ENCODE results near the gene LLGL2. TPM values are rescaled to one million over a fixed set of nuclear protein-coding genes. Genes with fewer than 3 reads are reported as not detected.
A peak's percentile ranks its signal among the peaks of the same experiment; 100 is the strongest.

Gene LLGL2
- total RNA-seq, 1 donor from 2014 or later, result 90.6 TPM

DNA sequence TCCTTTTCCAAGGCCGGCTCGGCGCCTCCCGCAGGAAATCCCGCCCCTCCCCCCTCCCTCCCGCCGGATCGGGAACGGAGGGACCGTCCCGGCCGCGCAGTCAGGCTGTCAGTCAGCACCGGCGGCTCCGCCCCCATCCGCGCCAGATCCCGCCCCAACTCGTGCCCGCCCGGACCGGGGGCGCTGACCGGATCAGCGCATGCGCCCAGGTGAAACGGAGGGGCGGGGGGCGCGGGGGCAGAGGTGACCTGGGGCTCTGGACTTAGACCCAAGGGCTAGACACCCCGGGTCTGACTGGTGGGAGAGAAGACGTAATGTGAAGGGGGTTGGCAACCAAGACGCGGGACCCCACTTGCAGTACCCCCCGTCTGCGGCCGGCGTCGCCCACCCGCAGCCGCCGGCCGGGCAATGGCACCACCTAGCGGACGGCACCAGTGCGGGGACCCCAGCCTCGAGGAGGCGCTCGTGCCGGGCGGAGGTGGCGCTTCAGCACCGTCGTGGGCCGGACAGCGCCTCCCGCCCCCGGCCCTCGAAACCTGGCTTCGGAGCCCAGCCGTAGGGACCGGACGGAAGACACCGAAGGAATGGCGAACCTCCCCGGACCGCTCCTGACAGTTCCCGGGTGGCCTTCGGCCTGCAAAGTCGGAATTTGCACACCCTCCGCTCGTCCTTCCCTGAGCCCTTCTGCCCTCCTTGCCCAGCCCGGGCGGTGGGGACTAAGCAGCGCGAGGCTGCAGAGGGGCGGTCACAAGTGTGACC lies 9.8 kb upstream of the LLGL2 start, which contains the start of gene CASKIN2:
CASKIN2 (minus strand) TSS at position 42 of the 759 bp plus-strand sequence. CDS start 1,733 bp downstream, outside the sequence.
- Mint-ChIP-seq H3K4me1 (ENCODE audit: unreplicated experiment) (peaks cover 23% of the 10 kb centered on the region), H3K9me3 (no peaks in the 10 kb centered on the region), H3K4me3 (peak within 1 kb of the TSS; percentile 86), H3K27ac (peak within 1 kb of the TSS; percentile 70), H3K36me3 (peaks cover 4% of the 10 kb centered on the region), H3K27me3 (no peaks in the 10 kb centered on the region)
- peak; percentile 99 for TF ChIP-seq CTCF (conservative IDR thresholded peaks at IDR 0.05)
- DNase-seq (ENCODE audit: extremely low spot score, unreplicated experiment), result peak; percentile 98

DNA sequence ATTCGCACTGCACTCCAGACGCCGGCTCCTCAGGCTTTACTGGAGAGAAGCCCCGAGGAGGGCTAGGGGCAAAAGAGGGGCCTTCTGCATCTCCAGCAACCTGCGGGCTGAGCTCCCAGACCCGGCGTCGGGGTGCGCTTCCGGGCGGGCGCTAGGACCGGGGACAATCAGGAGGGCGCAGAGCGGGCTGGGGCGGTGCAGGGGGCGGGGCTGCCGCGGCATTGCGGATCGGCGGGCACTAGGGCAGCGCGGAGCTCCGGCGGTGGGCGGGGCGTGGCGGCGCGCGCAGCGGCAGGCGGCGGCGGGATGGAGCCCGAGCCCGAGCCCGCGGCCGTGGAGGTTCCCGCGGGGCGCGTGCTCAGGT lies 9.3 kb upstream of the LLGL2 start, which contains the start of gene TSEN54:
TSEN54 (plus strand) TSS at position 274 of the 364 bp plus-strand sequence; CDS start at position 307, 33 bp downstream.
- peak within 1 kb of the TSS; percentile 91 for H3K4me3 Mint-ChIP-seq
- peak; percentile 95 for DNase-seq (ENCODE audit: extremely low spot score, unreplicated experiment)
- no peaks in the 10 kb centered on the region for H3K9me3 Mint-ChIP-seq
- peaks cover 4% of the 10 kb centered on the region for H3K36me3 Mint-ChIP-seq
- H3K27me3 Mint-ChIP-seq, result no peaks in the 10 kb centered on the region
- TF ChIP-seq CTCF (conservative IDR thresholded peaks at IDR 0.05), result no peak
- peaks cover 23% of the 10 kb centered on the region for H3K4me1 Mint-ChIP-seq (ENCODE audit: unreplicated experiment)
- peak within 1 kb of the TSS; percentile 70 for H3K27ac Mint-ChIP-seq

DNA sequence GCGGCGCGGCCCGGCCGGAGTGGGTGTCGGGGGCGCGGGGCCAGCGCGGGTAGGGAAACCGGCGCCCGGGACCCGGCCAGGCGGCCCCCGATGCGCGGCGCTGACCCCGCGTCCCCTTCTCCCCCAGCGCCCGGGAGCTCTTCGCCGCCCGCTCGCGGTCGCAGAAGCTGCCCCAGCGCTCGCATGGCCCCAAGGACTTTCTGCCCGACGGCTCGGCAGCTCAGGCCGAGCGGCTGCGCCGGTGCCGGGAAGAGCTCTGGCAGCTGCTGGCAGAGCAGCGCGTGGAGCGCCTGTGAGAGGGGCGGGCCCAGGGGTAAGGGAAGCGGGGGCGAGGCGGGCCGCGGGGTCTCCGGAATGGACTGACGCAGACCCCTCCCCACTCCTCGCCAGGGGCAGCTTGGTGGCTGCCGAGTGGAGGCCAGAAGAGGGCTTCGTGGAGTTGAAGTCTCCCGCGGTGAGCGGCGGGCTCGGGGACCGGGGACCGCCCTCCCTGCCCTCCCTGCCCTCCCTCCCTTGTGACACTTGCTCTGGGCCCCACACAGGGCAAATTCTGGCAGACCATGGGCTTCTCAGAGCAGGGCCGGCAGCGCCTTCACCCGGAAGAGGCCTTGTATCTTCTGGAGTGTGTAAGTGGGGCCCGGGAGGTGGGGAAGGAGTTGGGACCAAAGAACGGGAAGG lies 8.7 kb upstream of the LLGL2 start:
- Mint-ChIP-seq H3K4me3 (peak overlapping the region; percentile 91), H3K36me3 (peaks cover 4% of the 10 kb centered on the region), H3K27me3 (no peaks in the 10 kb centered on the region), H3K4me1 (ENCODE audit: unreplicated experiment) (peaks cover 23% of the 10 kb centered on the region), H3K9me3 (no peaks in the 10 kb centered on the region), H3K27ac (peak overlapping the region; percentile 34)
- no peak for DNase-seq (ENCODE audit: extremely low spot score, unreplicated experiment)
- TF ChIP-seq CTCF (conservative IDR thresholded peaks at IDR 0.05), result no peak

GRCh38 chr17:75517297-75517865 lies 8.1 kb upstream of the LLGL2 start:
- H3K4me1 Mint-ChIP-seq (ENCODE audit: unreplicated experiment), result peaks cover 23% of the 10 kb centered on the region
- H3K27ac Mint-ChIP-seq, result peak overlapping the region; percentile 34
- peak; percentile 26 for TF ChIP-seq CTCF (conservative IDR thresholded peaks at IDR 0.05)
- DNase-seq (ENCODE audit: extremely low spot score, unreplicated experiment), result no peak
- no peaks in the 10 kb centered on the region for H3K27me3 Mint-ChIP-seq
- H3K9me3 Mint-ChIP-seq, result no peaks in the 10 kb centered on the region
- peaks cover 6% of the 10 kb centered on the region for H3K36me3 Mint-ChIP-seq
- H3K4me3 Mint-ChIP-seq, result peak overlapping the region; percentile 91

GRCh38 chr17:75518201-75518600 lies 7.3 kb upstream of the LLGL2 start:
- H3K4me3 Mint-ChIP-seq, result peak overlapping the region; percentile 91

More at GRCh38 chr17:75518201-75518600, 7.3 kb upstream of the LLGL2 start:
- Mint-ChIP-seq H3K36me3 (peaks cover 8% of the 10 kb centered on the region), H3K4me1 (ENCODE audit: unreplicated experiment) (peaks cover 23% of the 10 kb centered on the region), H3K27me3 (no peaks in the 10 kb centered on the region), H3K27ac (no peak overlapping the region), H3K9me3 (no peaks in the 10 kb centered on the region)
- no peak for DNase-seq (ENCODE audit: extremely low spot score, unreplicated experiment)
- no peak for TF ChIP-seq CTCF (conservative IDR thresholded peaks at IDR 0.05)

Data from type B pancreatic cell (in vitro differentiated cells).